ENCODE measurements around the gene POLR3GL.

The POLR3GL gene

GRCh38 chr1:145963265-145964019, 1.0 kb upstream of the POLR3GL start (continued):
- TF ChIP-seq TSHZ2 (CRISPR knock-in tag; IDR thresholded peaks at IDR 0.05) (no peak), SNAI2 (CRISPR knock-in tag; IDR thresholded peaks at IDR 0.05) (no peak), CSRNP3 (CRISPR knock-in tag; IDR thresholded peaks at IDR 0.05) (no peak), ZNF70 (CRISPR knock-in tag; IDR thresholded peaks at IDR 0.05) (no peak), OSR1 (CRISPR knock-in tag; IDR thresholded peaks at IDR 0.05) (no peak), TOX (CRISPR knock-in tag; IDR thresholded peaks at IDR 0.05; ENCODE audit: borderline replicate concordance) (no peak)

- no peak for ATAC-seq
- no peak for TF ChIP-seq PPARA (CRISPR knock-in tag; IDR thresholded peaks at IDR 0.05; ENCODE audit: borderline replicate concordance)
- TF ChIP-seq TSHZ2 (CRISPR knock-in tag; IDR thresholded peaks at IDR 0.05), result no peak
- no peak for TF ChIP-seq POU6F1 (CRISPR knock-in tag; IDR thresholded peaks at IDR 0.05; ENCODE audit: borderline replicate concordance, low read depth)
- no peak for TF ChIP-seq ZNF70 (CRISPR knock-in tag; IDR thresholded peaks at IDR 0.05)
- no peak for TF ChIP-seq OSR1 (CRISPR knock-in tag; IDR thresholded peaks at IDR 0.05)
- TF ChIP-seq RARB (CRISPR knock-in tag; IDR thresholded peaks at IDR 0.05), result no peak
- no peak for TF ChIP-seq CREB5 (CRISPR knock-in tag; IDR thresholded peaks at IDR 0.05; ENCODE audit: low read depth)
- no peak for TF ChIP-seq ZFP3 (CRISPR knock-in tag; IDR thresholded peaks at IDR 0.05)
- no peak for TF ChIP-seq ARNTL (CRISPR knock-in tag; IDR thresholded peaks at IDR 0.05; ENCODE audit: borderline replicate concordance, low read depth)
- TF ChIP-seq TCF4 (CRISPR knock-in tag; IDR thresholded peaks at IDR 0.05; ENCODE audit: borderline replicate concordance), result no peak
- no peak for TF ChIP-seq SNAI2 (CRISPR knock-in tag; IDR thresholded peaks at IDR 0.05)
- TF ChIP-seq ZNF565 (CRISPR knock-in tag; conservative IDR thresholded peaks at IDR 0.05; ENCODE audit: low read depth), result no peak
Measured at GRCh38 chr1:145965119-145965744, 742 bp downstream of the POLR3GL start.

GRCh38 chr1:145967288-145967687, 2.8 kb downstream of the POLR3GL start:
- no peak for ATAC-seq
- no peak for TF ChIP-seq TOX (CRISPR knock-in tag; IDR thresholded peaks at IDR 0.05; ENCODE audit: borderline replicate concordance)
- no peak for TF ChIP-seq BACH2 (CRISPR knock-in tag; IDR thresholded peaks at IDR 0.05; ENCODE audit: borderline replicate concordance)
- TF ChIP-seq ARNTL (CRISPR knock-in tag; IDR thresholded peaks at IDR 0.05; ENCODE audit: borderline replicate concordance, low read depth), result no peak
- TF ChIP-seq POU6F1 (CRISPR knock-in tag; IDR thresholded peaks at IDR 0.05; ENCODE audit: borderline replicate concordance, low read depth), result no peak
- TF ChIP-seq ZC3H10 (CRISPR knock-in tag; IDR thresholded peaks at IDR 0.05), result no peak
- no peak for TF ChIP-seq ZFP30 (CRISPR knock-in tag; IDR thresholded peaks at IDR 0.05)
- TF ChIP-seq ZNF70 (CRISPR knock-in tag; IDR thresholded peaks at IDR 0.05), result no peak
- TF ChIP-seq ZNF565 (CRISPR knock-in tag; conservative IDR thresholded peaks at IDR 0.05; ENCODE audit: low read depth), result no peak
- TF ChIP-seq GLIS3 (CRISPR knock-in tag; IDR thresholded peaks at IDR 0.05), result no peak
- TF ChIP-seq PATZ1 (CRISPR knock-in tag; IDR thresholded peaks at IDR 0.05; ENCODE audit: borderline replicate concordance), result no peak
- no peak for TF ChIP-seq SNAI2 (CRISPR knock-in tag; IDR thresholded peaks at IDR 0.05)
- no peak for TF ChIP-seq ISL1 (CRISPR knock-in tag; IDR thresholded peaks at IDR 0.05)
- no peak for TF ChIP-seq CSDC2 (CRISPR knock-in tag; IDR thresholded peaks at IDR 0.05)
- TF ChIP-seq OSR1 (CRISPR knock-in tag; IDR thresholded peaks at IDR 0.05), result no peak
- TF ChIP-seq ZFP3 (CRISPR knock-in tag; IDR thresholded peaks at IDR 0.05), result no peak

Data from SK-N-SH treated with all-trans-retinoic acid at 6 μM for 48 hours (cell line).